Measurements from ENCODE around the gene TSPAN4. TPM values are rescaled to one million over a fixed set of nuclear protein-coding genes. Genes with fewer than 3 reads are reported as not detected.

TSPAN4 gene
- polyA plus RNA-seq, 3 donors: 52.6 to 75.5 (median 63.1) TPM

GRCh38 chr11:824292-824880 is 18.3 kb upstream of the TSPAN4 start:
- Histone ChIP-seq H2AFZ (ENCODE audit: insufficient read depth, low read depth, low read length, poor library complexity, severe bottlenecking) (no peak overlapping the region), H3K27ac (ENCODE audit: low read depth in 1 of 2, low read length in 2 of 2) (no peak overlapping the region), H3K9ac (ENCODE audit: insufficient read depth, low read length, poor library complexity, severe bottlenecking) (no peak overlapping the region), H3K79me2 (ENCODE audit: insufficient read depth, low read length) (peaks cover 50% of the 10 kb centered on the region), H3K4me3 (replicated peaks in 1 of 3; ENCODE audit: low read depth in 2 of 3, low read length in 3 of 3) (no peak overlapping the region), H4K20me1 (ENCODE audit: insufficient read depth, low read length) (peaks cover 60% of the 10 kb centered on the region), H3K36me3 (replicated peaks in 1 of 2; ENCODE audit: control insufficient read depth in 1 of 2, insufficient read depth in 2 of 2, low read length in 2 of 2) (peaks cover 21 to 32% of the 10 kb centered on the region in 2 donors), H3K4me2 (replicated peaks; ENCODE audit: extremely low read depth, low read length, poor library complexity, severe bottlenecking) (no peak overlapping the region), H3K27me3 (ENCODE audit: control insufficient read depth in 2 of 2, insufficient read depth in 2 of 2, low read length in 2 of 2) (peaks cover 0 to 24% of the 10 kb centered on the region in 2 donors), H3K4me1 (ENCODE audit: control insufficient read depth in 1 of 2, insufficient read depth in 2 of 2, low read length in 2 of 2) (peaks cover 66 to 78% of the 10 kb centered on the region in 2 donors), H3K9me3 (replicated peaks in 1 of 2; ENCODE audit: control insufficient read depth in 1 of 2, insufficient read depth in 1 of 2, low read length in 2 of 2) (no peaks in the 10 kb centered on the region)
- peaks cover 34 to 44% of the 10 kb centered on the region in 2 donors for H3K36me3 Mint-ChIP-seq
- WGBS (ENCODE audit: insufficient coverage): 96% methylated on average over 53 of the region's 59 CpGs
- DNase-seq: no peak
- peaks cover 24 to 28% (median 27%) of the 10 kb centered on the region in 3 donors for H3K27me3 Mint-ChIP-seq (ENCODE audit: low read depth in 3 of 3)
- TF ChIP-seq, protein P1, sequence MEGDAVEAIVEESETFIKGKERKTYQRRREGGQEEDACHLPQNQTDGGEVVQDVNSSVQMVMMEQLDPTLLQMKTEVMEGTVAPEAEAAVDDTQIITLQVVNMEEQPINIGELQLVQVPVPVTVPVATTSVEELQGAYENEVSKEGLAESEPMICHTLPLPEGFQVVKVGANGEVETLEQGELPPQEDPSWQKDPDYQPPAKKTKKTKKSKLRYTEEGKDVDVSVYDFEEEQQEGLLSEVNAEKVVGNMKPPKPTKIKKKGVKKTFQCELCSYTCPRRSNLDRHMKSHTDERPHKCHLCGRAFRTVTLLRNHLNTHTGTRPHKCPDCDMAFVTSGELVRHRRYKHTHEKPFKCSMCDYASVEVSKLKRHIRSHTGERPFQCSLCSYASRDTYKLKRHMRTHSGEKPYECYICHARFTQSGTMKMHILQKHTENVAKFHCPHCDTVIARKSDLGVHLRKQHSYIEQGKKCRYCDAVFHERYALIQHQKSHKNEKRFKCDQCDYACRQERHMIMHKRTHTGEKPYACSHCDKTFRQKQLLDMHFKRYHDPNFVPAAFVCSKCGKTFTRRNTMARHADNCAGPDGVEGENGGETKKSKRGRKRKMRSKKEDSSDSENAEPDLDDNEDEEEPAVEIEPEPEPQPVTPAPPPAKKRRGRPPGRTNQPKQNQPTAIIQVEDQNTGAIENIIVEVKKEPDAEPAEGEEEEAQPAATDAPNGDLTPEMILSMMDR (IDR thresholded peaks at IDR 0.05): no peak
- peaks cover 0 to 7% (median 1%) of the 10 kb centered on the region in 7 donors for H3K9me3 Mint-ChIP-seq
- H3K4me1 Mint-ChIP-seq: peaks cover 54% of the 10 kb centered on the region
- intact Hi-C loops (cut with micrococcal nuclease): no loop called here
- H3K4me3 Mint-ChIP-seq: no peak overlapping the region
- H3K27ac Mint-ChIP-seq: no peak overlapping the region

DNA sequence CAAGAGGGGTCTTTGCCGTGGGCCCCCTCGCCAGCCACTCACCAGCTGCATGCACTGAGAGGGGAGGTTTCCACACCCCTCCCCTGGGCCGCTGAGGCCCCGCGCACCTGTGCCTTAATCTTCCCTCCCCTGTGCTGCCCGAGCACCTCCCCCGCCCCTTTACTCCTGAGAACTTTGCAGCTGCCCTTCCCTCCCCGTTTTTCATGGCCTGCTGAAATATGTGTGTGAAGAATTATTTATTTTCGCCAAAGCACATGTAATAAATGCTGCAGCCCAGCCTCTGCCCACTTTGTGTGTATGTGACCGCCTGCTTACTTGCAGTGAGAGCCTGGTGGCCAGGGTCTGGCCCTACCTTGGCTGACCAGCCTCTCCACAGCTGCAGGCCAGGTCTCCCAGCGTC is 17.7 kb upstream of the TSPAN4 start:
- intact Hi-C loops (cut with micrococcal nuclease): no loop called here
- Mint-ChIP-seq H3K27me3 (ENCODE audit: low read depth in 3 of 3) (peaks cover 30 to 34% (median 32%) of the 10 kb centered on the region in 3 donors), H3K4me1 (peaks cover 59% of the 10 kb centered on the region), H3K36me3 (peaks cover 34 to 44% of the 10 kb centered on the region in 2 donors), H3K9me3 (peaks cover 0 to 7% (median 1%) of the 10 kb centered on the region in 7 donors), H3K27ac (no peak overlapping the region), H3K4me3 (no peak overlapping the region)
- no peak overlapping the region for H2AFZ ChIP-seq (ENCODE audit: insufficient read depth, low read depth, low read length, poor library complexity, severe bottlenecking)
- TF ChIP-seq, protein P1 (IDR thresholded peaks at IDR 0.05): no peak
- H3K79me2 ChIP-seq (ENCODE audit: insufficient read depth, low read length): peaks cover 45% of the 10 kb centered on the region
- H3K9ac ChIP-seq (ENCODE audit: insufficient read depth, low read length, poor library complexity, severe bottlenecking): no peak overlapping the region
- peaks cover 21 to 32% of the 10 kb centered on the region in 2 donors for H3K36me3 ChIP-seq (replicated peaks in 1 of 2; ENCODE audit: control insufficient read depth in 1 of 2, insufficient read depth in 2 of 2, low read length in 2 of 2)
- WGBS (ENCODE audit: insufficient coverage): 90% methylated on average over 4 of the region's 11 CpGs
- peaks cover 60% of the 10 kb centered on the region for H4K20me1 ChIP-seq (ENCODE audit: insufficient read depth, low read length)
- DNase-seq: no peak
- H3K9me3 ChIP-seq (replicated peaks in 1 of 2; ENCODE audit: control insufficient read depth in 1 of 2, insufficient read depth in 1 of 2, low read length in 2 of 2): no peaks in the 10 kb centered on the region
- H3K4me3 ChIP-seq (replicated peaks in 1 of 3; ENCODE audit: low read depth in 2 of 3, low read length in 3 of 3): no peak overlapping the region
- H3K27me3 ChIP-seq (ENCODE audit: control insufficient read depth in 2 of 2, insufficient read depth in 2 of 2, low read length in 2 of 2): peaks cover 0 to 29% of the 10 kb centered on the region in 2 donors
- H3K4me2 ChIP-seq (replicated peaks; ENCODE audit: extremely low read depth, low read length, poor library complexity, severe bottlenecking): no peak overlapping the region
- H3K4me1 ChIP-seq (ENCODE audit: control insufficient read depth in 1 of 2, insufficient read depth in 2 of 2, low read length in 2 of 2): peaks cover 72 to 83% of the 10 kb centered on the region in 2 donors
- no peak overlapping the region for H3K27ac ChIP-seq (ENCODE audit: low read depth in 1 of 2, low read length in 2 of 2)

All from CD14-positive monocyte (primary cell).